ENCODE data around the gene JAKMIP1.

JAKMIP1 gene

DNA sequence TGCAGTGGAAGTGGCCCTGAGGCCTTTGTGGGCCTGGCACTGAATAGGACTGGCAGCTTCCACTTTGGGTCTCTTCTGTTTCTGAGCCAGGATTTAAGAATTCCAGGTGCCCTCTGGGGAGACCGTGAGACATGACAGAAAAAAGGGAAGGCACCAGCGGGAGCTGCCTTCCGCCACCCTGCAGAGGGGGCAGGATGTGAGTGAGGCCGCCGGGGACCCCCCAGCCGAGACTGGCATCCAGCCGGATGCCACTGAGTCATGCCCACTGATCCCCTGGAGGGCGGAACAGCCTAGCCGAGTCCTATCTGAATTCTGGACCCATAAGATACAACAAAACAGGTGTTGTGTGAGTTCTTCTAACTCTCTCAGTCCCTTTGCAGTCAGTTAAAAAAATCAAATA, 223.4 kb downstream of the JAKMIP1 start:
- TF ChIP-seq, protein P1, sequence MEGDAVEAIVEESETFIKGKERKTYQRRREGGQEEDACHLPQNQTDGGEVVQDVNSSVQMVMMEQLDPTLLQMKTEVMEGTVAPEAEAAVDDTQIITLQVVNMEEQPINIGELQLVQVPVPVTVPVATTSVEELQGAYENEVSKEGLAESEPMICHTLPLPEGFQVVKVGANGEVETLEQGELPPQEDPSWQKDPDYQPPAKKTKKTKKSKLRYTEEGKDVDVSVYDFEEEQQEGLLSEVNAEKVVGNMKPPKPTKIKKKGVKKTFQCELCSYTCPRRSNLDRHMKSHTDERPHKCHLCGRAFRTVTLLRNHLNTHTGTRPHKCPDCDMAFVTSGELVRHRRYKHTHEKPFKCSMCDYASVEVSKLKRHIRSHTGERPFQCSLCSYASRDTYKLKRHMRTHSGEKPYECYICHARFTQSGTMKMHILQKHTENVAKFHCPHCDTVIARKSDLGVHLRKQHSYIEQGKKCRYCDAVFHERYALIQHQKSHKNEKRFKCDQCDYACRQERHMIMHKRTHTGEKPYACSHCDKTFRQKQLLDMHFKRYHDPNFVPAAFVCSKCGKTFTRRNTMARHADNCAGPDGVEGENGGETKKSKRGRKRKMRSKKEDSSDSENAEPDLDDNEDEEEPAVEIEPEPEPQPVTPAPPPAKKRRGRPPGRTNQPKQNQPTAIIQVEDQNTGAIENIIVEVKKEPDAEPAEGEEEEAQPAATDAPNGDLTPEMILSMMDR (conservative IDR thresholded peaks at IDR 0.05; ENCODE audit: low read length) = no peak
- no peak for TF ChIP-seq EZH2phosphoT487 (IDR thresholded peaks at IDR 0.05; ENCODE audit: borderline replicate concordance)
- Histone ChIP-seq H3K9ac (ENCODE audit: low read depth, low read length, poor library complexity, severe bottlenecking) (no peak overlapping the region), H3F3A (ENCODE audit: low read depth) (no peaks in the 10 kb centered on the region), H3K4me3 (ENCODE audit: low read length, poor library complexity, severe bottlenecking) (no peak overlapping the region), H3K27me3 (ENCODE audit: insufficient read depth, low read length, poor library complexity, severe bottlenecking) (no peaks in the 10 kb centered on the region), H3K9me2 (replicated peaks; ENCODE audit: low read depth, low read length) (no peaks in the 10 kb centered on the region), H2AFZ (ENCODE audit: low read length) (no peak overlapping the region), H3K79me2 (ENCODE audit: insufficient read depth, low read length) (no peaks in the 10 kb centered on the region), H3K36me3 (ENCODE audit: insufficient read depth, low read length) (no peaks in the 10 kb centered on the region), H3K4me2 (ENCODE audit: low read depth, low read length, poor library complexity, severe bottlenecking) (no peak overlapping the region), H3K9me3 (ENCODE audit: insufficient read depth, low read depth, low read length) (no peaks in the 10 kb centered on the region), H3K4me1 (ENCODE audit: insufficient read depth, low read length, poor library complexity, severe bottlenecking) (no peaks in the 10 kb centered on the region), H4K20me1 (ENCODE audit: insufficient read depth, low read length, poor library complexity, severe bottlenecking) (no peaks in the 10 kb centered on the region)

DNA sequence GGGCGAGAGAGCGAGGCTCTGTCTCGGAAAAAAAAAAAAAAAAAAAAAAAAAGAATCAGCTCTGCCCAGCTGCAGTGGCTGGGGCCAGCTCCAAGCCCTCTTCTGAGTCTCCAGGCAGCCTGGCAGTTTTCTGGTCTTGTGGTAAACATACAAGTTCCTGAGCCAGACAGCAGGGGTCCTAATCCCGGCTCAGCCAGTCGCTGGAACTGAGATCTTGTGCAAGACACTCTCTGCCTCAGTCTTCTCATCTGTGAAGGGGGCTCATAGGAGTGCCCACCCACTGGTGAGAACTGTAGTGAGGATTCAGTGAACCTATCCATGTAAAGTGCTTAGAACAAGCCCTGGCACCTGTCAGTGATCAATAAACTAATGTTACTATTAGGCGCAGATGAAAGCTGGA, 223.9 kb downstream of the JAKMIP1 start:
- Histone ChIP-seq H3K4me2 (ENCODE audit: low read depth, low read length, poor library complexity, severe bottlenecking) (no peak overlapping the region), H3K9ac (ENCODE audit: low read depth, low read length, poor library complexity, severe bottlenecking) (no peak overlapping the region), H3K4me3 (ENCODE audit: low read length, poor library complexity, severe bottlenecking) (no peak overlapping the region), H3F3A (ENCODE audit: low read depth) (no peaks in the 10 kb centered on the region), H4K20me1 (ENCODE audit: insufficient read depth, low read length, poor library complexity, severe bottlenecking) (no peaks in the 10 kb centered on the region), H3K9me3 (ENCODE audit: insufficient read depth, low read depth, low read length) (no peaks in the 10 kb centered on the region), H3K27me3 (ENCODE audit: insufficient read depth, low read length, poor library complexity, severe bottlenecking) (no peaks in the 10 kb centered on the region), H3K4me1 (ENCODE audit: insufficient read depth, low read length, poor library complexity, severe bottlenecking) (no peaks in the 10 kb centered on the region), H3K36me3 (ENCODE audit: insufficient read depth, low read length) (no peaks in the 10 kb centered on the region), H3K9me2 (replicated peaks; ENCODE audit: low read depth, low read length) (no peaks in the 10 kb centered on the region), H3K79me2 (ENCODE audit: insufficient read depth, low read length) (no peaks in the 10 kb centered on the region), H2AFZ (ENCODE audit: low read length) (no peak overlapping the region)
- no peak for TF ChIP-seq EZH2phosphoT487 (IDR thresholded peaks at IDR 0.05; ENCODE audit: borderline replicate concordance)
- TF ChIP-seq, protein P1 (conservative IDR thresholded peaks at IDR 0.05; ENCODE audit: low read length) = no peak

All from Loucy (cell line).